Measurements from ENCODE around the gene BCL2A1. TPM values are rescaled to one million over a fixed set of nuclear protein-coding genes. Genes with fewer than 3 reads are reported as not detected.
A peak's percentile ranks its signal among the peaks of the same experiment; 100 is the strongest.
"Not testable (repeated sequence)": the region's sequence is repeated elsewhere in the genome, so short reads cannot be mapped to it uniquely, and the experiment has no call there.

BCL2A1 gene
- total RNA-seq, 3 donors from 2014 or later: 1.0 to 5.6 (median 1.8) TPM

- ATAC-seq: no peak
- DNase-seq: no peak
- H3K4me3 ChIP-seq: no peak overlapping the region
- no peaks in the 10 kb centered on the region for H3K36me3 ChIP-seq (ENCODE audit: low read depth)
- H3K4me1 ChIP-seq (ENCODE audit: low read depth): no peaks in the 10 kb centered on the region
- no peaks in the 10 kb centered on the region for H3K9me3 ChIP-seq
- intact Hi-C loops (cut with DNase I, micrococcal nuclease): no loop called here
- no peak for TF ChIP-seq CTCF (IDR thresholded peaks at IDR 0.05)
Observed at GRCh38 chr15:79966634-79967297, 4.2 kb downstream of the BCL2A1 start.

GRCh38 chr15:79965846-79966630, 5.0 kb downstream of the BCL2A1 start:
- Histone ChIP-seq H3K9me3 (no peaks in the 10 kb centered on the region), H3K4me1 (ENCODE audit: low read depth) (no peaks in the 10 kb centered on the region), H3K36me3 (ENCODE audit: low read depth) (no peaks in the 10 kb centered on the region), H3K4me3 (no peak overlapping the region)
- no peak for TF ChIP-seq CTCF (IDR thresholded peaks at IDR 0.05)
- intact Hi-C loops (cut with DNase I, micrococcal nuclease): no loop called here
- no peak for DNase-seq
- no peak for ATAC-seq

- no peaks in the 10 kb centered on the region for H3K36me3 ChIP-seq (ENCODE audit: low read depth)
- DNase-seq (no peak), ATAC-seq (no peak)
- TF ChIP-seq CTCF (IDR thresholded peaks at IDR 0.05): no peak
- H3K9me3 ChIP-seq: no peaks in the 10 kb centered on the region
- no peak overlapping the region for H3K4me3 ChIP-seq
- intact Hi-C loops (cut with DNase I, micrococcal nuclease): no loop called here
- no peaks in the 10 kb centered on the region for H3K4me1 ChIP-seq (ENCODE audit: low read depth)
Observed at GRCh38 chr15:79964232-79964805, 6.7 kb downstream of the BCL2A1 start.

- H3K4me3 ChIP-seq: not testable (repeated sequence)
Observed at GRCh38 chr15:79962921-79963320, 8.1 kb downstream of the BCL2A1 start.

GRCh38 chr15:79962178-79962577, 8.8 kb downstream of the BCL2A1 start:
- intact Hi-C loops (cut with DNase I, micrococcal nuclease): no loop called here
- ATAC-seq: peak; percentile 50

More at GRCh38 chr15:79962921-79963320, 8.1 kb downstream of the BCL2A1 start:
- H3K36me3 ChIP-seq (ENCODE audit: low read depth); H3K4me1 ChIP-seq (ENCODE audit: low read depth); H3K9me3 ChIP-seq; DNase-seq; ATAC-seq; intact Hi-C loops (cut with DNase I, micrococcal nuclease): not testable (repeated sequence)

More at GRCh38 chr15:79962178-79962577, 8.8 kb downstream of the BCL2A1 start:
- DNase-seq: no peak
- H3K9me3 ChIP-seq: no peaks in the 10 kb centered on the region
- no peak for TF ChIP-seq CTCF (IDR thresholded peaks at IDR 0.05)
- no peaks in the 10 kb centered on the region for H3K4me1 ChIP-seq (ENCODE audit: low read depth)
- H3K36me3 ChIP-seq (ENCODE audit: low read depth): no peaks in the 10 kb centered on the region
- H3K4me3 ChIP-seq: no peak overlapping the region
